NCI-H2081 treated with DMSO at 0.1 percent for 48 hours (cell line): ENCODE results near the gene ERC2.

ENCODE experiments used
- DNase-seq: peaks from one replicate; lab custom pipeline; 2025; lab: John Stamatoyannopoulos, UW

The ERC2 gene

GRCh38 chr3:55490276-55490913, 977.9 kb downstream of the ERC2 start:
- no peak for DNase-seq

GRCh38 chr3:55489798-55490132, 978.5 kb downstream of the ERC2 start:
- DNase-seq = no peak

DNA sequence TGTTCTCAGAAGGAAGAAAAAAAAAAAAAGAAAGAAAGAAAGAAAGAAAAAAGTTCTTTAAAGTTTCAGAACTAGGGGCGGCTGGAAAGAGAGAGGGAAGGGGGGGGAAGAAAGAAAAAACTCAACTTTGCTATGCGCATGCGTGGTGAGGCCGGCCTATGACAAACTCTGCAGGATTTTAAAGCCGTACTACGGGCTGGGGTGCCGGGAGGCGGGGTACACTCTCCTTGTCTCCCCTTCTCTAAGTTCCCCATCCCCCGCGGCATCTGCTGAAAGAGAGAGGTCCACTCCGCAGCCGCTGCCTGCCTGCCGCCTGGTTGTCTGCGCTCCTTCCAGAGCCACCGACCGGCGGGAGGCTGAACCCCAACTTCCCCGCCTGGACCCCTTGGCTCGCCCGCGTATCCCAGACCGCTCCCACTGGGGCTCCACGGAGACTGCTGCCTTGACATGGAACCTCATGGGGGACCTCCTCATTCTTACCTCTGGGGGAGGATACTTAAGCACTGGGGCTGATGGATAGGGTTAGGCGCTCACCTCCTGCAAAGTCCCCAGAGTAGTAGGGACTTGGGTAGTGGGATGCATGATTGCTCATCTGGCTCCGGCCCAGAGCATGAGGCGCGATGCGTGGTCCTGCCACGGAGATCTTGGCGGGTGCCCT, 979.7 kb downstream of the ERC2 start:
- no peak for DNase-seq

DNA sequence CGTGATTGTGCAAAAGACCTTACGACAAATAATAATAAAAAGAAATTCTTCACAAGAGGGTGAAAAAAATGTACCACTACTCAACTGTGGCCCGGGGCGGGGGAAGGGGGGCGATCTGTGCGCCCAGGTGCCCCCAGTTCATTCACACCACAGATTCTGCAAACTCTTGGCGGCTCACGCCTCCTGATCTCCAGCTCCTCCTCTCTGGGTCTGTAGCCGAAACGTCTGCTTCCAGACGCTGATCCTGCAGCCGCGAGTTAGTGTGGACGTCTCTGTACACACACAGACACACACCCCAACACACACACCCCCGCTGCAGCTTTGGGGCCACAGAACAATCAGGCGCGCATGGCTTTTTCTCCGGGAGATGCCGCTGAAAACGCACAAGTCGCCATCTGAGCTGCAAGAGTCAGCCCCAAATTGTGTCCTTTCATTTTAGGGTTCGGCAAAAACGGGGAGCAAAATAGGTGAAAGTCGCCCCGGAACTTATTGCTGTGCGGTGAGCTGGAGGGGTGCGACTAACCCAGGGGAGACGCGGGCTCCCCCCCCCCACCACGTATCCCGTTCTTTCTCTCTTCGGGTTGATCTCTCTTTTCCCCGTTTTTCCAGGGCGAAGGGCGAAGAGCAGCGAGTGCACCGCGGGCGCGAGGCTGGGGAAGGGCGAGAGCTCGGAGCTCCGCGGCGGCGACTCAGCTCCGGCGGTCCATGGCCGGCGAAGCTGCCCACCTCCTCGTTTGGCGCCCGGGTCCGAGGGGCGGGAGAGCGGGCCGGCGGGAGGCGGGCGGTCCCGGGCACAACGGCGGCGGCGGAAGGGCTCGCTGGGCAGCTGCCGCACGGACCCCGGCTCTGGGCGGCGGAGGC, 980.7 kb downstream of the ERC2 start:
- DNase-seq = no peak

- DNase-seq = no peak
Observed at GRCh38 chr3:55486857-55487380, 981.3 kb downstream of the ERC2 start, which contains the start of gene WNT5A. Gene WNT5A (minus strand): TSS chr3:55487306. CDS start chr3:55486985, 321 bp downstream.

DNA sequence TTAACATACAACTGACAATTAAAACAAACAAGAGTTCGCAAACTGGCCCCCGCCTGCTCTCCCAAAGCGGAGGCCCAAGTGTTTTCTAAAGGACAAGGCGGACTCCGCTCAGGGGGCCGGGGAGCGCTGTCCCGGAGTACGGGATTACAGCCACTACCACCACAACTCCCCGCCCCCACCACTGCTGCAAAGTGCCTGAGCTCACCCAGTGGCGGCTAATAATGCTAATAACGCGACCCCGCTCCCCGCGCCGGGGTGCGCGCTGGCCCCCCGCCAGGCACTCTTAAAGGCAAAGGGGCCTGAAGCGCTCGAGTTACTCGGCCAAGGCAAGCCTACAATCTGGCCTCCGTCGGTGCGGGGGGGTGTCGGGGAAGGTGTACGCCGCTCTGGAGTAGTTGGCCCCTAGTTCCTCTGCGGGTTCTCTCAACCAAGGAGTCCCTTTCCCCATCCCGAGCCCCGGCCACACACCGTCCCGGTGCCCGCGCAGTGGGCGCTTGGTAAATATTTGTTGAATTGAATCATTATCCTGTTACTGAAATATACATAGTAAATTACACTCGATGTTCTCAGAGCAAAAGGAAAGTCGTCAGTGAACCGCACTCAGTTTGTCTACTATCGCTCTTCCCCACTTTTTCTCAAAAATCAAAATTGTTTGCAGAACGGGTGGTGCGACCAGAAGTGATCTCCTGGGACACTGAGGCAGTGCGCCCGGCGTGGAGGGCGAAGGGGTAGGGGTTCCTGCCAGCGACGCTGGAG, 982.0 kb downstream of the ERC2 start:
- DNase-seq = no peak

DNA sequence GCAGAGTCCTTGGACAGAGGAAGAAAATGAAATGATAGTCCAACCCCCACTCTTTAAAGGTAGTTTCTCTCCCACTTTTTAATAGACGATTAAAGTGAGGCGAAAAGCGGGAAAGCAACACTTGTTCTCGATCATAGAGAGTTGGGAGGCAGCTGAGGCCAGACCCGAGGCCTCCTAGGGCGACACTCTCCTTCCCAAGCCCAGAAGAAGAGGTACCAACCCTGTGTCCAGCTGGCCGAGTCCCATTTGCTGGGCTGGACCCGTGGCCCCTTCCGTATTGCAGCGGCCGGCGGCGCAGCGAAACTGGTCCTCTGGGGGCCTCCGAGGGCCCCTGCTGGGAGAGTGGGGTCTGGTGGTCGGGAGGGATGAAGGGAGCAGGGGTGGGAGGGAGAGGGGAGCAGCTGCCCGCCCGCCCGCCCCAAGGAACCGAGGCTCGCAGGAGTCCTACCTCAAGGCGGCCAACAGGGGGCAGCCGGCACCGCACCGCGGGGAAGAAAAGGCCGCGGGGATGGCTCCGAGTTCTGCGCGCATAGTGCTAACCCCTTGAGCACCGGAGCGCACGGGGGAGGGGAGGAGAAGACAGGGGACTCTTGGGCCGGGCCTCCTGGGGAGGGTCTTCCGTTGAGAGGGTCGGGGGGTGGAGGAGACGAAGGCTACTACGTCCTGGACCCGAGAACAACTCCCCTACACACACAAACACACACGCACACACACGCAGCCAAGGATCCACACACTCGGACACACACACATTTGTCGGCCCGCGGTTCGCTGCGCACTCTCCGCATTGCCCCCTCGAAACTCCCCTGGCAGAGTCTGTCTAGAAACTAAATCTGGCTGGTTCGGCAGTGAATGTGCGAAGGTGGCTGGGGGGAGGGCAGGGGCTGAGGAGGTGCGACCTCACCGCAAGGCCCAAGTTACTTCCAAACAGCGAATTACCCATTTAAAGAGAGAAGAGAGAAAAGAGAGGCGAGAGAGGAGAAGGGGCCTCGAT, 983.2 kb downstream of the ERC2 start:
- no peak for DNase-seq

GRCh38 chr3:55484191-55484689, 984.0 kb downstream of the ERC2 start:
- DNase-seq = no peak

GRCh38 chr3:55483196-55484095, 984.8 kb downstream of the ERC2 start:
- no peak for DNase-seq

- DNase-seq = no peak
Observed at GRCh38 chr3:55482496-55483195, 985.6 kb downstream of the ERC2 start.

DNA sequence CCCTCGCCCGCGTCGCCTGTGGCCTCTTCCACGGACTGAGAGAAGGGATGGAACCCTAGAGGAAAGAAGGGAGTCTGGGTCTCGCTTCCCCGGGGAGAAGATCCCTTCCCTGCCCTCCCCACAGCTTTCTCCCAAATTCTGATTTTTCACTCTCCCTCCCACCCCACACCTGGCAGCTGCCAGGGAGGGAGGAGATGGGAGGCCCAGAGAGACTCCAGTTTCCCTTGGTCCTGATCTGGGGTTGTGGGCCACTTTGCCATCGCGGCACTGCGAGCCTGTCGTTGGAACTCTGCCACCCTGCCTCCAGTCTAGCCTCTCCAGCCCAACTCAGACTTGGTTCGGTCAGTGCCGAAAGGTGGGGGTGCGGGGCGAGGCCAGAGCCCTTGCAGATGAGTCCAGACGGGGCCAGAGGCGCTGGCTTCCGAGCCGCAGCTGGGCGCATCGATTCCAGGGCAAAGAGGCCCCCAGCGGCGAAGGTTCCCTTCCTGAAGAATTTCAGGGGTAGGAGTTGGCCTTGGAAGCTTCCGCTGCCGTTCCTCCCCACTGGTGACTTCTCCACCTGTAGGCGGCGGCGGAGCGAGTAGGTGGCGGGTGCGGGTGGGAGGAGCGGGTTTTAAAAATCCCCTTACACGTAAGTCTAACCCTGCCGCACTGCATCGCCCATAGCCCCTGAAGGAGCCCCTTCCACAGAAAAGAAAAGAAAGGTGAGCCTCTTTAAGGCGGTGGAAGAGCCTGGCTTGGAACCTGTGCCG, 986.3 kb downstream of the ERC2 start:
- DNase-seq = no peak

GRCh38 chr3:55480911-55481743, 987.1 kb downstream of the ERC2 start:
- no peak for DNase-seq

DNA sequence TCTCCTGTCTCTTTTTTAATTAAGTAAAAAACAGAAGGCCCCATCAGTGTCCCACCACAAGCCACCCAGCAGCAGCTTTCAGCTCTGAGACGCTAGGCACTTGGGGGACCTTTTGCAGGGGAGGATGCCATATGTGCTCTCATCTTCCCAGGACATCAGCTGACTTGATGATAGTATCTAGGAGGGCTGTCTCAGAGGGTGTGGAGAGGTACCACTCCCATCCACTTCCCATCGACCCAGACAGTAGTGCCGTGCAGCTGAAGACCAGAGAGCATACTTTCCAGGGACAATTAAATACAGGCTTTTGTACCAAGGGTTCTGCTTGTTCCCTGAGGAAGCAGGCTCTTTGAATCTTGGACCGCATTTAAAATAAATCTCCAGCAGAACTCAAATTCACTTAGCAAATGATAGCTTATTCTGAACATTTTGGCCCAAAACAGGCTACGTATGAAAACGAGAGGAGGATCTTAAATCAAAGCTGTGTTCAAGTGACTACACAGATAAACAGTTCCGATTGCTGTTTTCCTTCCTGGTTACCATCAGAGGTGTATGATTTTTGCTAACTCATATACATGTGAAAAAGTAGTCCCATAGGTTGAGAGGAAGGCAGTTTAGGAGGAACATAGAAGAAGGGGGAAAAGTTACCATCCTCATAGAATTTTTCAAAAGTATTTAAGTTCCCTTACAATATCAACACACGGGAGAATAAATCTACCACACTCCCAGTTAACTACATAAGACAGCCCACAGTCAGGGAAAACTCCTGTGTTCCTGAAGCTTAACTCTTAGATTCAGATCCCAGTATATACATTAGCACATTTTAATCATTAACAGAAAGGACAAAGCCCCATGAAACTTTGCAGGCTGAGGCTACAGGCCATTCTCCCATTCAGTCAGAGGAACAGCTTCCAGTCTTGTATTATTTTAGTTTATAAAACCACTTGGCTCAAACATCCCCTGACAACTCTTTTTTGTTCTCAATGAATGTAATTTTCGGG, 990.7 kb downstream of the ERC2 start:
- DNase-seq = no peak

DNA sequence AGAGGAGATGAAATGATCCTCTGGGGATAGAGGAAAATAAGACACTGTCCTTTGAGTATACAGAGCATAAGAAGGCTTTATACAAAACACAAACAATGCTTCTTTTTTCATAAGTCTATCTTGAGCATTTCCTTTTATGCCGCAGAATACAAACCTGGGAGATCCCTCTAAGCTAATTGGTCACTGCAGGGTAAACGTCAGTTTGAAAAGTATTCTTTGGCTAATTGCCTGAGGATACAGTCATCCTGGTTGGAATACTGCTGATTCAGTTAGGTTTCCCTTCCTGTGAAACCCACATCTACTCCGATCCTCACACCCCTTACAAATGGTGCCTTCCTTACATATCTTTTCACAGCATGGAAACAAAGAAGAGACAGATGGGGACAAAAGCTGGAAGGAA, 991.8 kb downstream of the ERC2 start:
- DNase-seq = no peak

GRCh38 chr3:55474213-55474632, 994.0 kb downstream of the ERC2 start:
- no peak for DNase-seq

DNA sequence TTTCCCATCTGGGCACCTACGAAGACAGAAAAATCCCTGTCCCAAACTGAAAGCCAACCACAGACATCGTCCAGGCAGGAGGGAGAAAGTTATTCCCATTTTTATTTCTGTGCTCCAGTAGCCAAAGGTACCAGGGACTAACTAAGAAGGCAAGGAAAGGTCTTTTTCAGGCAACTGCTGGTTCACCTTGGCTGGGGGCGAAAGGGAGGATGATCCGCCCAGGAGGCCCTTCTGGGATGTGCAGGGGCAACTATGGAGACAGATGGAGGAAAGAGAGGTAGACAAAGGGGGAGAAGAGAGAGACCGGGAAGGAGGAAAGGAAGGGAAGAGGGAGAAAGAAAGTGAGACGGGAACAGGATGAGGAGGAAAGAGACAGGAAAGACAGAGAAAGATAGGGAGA, 994.5 kb downstream of the ERC2 start:
- DNase-seq = no peak
